ENCODE data around the gene NEK8.
"Not testable (repeated sequence)": the region's sequence is repeated elsewhere in the genome, so short reads cannot be mapped to it uniquely, and the experiment has no call there.

Gene NEK8

GRCh38 chr17:28774206-28774605, 45.6 kb downstream of the NEK8 start:
- DNase-seq = no peak

DNA sequence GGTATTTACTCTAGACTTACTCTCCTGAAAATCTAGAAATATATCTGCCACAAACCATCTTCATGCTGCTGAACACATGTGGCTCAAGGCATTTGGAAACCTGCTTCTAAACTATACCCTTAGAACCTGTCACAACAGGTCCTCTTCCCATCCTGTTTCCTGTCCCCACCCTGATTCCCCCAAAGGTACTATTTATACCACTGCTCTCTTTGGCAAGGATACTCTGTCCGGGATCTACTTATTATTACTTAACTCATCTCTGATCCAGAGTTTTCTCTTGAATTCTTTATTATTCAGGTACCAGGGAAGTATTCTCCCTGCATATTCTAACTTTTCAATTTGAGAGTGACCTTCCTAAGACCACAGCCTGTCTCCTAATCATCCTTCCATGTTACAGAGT, 48.6 kb downstream of the NEK8 start:
- no peak for DNase-seq

DNA sequence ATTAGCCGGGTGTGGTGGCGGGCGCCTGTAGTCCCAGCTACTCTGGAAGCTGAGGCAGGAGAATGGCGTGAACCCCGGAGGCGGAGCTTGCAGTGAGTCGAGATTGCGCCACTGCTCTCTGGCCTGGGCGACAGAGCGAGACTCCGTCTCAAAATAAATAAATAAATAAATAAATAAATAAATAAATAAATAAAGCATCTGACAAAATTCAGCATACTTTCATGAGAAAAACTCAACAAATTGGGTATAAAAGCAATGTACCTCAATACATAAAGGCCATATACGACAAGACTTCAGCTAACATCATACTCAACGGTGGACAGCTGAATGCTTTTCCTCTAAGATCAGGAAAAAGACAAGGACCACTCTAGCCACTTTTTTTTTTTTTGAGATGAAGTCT, 51.0 kb downstream of the NEK8 start:
- DNase-seq = not testable (repeated sequence)

DNA sequence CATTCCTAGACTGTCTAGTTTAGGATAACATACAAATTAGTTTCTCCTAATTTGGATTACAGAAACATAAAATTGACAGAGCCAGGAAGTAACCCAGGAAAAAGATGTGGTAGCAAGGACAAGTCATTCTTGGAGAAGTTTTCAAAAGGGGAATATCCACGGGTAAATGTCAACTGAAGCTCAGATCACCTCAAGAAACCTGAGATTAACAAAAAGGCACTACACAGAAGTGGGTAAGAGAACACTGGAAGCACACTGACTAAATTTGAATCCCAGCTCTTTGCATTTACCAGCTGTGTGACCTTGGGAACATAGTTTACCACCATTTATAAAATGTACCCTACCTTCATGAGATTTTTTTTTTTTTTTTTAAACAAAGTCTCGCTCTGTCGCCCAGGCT, 54.6 kb downstream of the NEK8 start:
- no peak for DNase-seq

GRCh38 chr17:28788100-28788499, 59.5 kb downstream of the NEK8 start:
- DNase-seq = no peak
